HG03342 (cell line): Measurements from ENCODE around the gene NARF.

Source experiments
- ATAC-seq: cut with Tn5 transposase; IDR thresholded peaks from one replicate; pipeline ENCODE4 v1.9.1; 2021; ENCODE audit warnings: mild to moderate bottlenecking, moderate library complexity; ENCODE audit not compliant: unreplicated experiment

The NARF gene

DNA sequence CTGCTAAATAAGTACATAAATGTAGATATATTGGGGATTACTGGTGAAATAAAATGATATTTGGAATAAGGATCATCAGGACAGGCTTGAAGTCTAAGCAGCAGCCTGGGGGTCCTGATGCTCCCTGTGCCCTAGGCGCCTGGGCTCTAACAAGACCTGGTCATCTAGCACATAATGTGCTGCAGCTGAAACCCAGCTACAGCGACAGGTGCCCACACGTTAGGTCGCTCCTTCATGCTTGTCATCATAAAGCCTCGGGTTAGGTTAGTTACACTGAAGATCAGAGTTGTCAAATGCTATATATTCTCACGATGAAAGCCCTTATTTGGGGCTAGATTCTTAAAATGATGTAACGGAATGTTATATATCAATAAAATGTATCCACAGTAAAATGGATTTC is 11.5 kb downstream of the NARF start:
- ATAC-seq: no peak

DNA sequence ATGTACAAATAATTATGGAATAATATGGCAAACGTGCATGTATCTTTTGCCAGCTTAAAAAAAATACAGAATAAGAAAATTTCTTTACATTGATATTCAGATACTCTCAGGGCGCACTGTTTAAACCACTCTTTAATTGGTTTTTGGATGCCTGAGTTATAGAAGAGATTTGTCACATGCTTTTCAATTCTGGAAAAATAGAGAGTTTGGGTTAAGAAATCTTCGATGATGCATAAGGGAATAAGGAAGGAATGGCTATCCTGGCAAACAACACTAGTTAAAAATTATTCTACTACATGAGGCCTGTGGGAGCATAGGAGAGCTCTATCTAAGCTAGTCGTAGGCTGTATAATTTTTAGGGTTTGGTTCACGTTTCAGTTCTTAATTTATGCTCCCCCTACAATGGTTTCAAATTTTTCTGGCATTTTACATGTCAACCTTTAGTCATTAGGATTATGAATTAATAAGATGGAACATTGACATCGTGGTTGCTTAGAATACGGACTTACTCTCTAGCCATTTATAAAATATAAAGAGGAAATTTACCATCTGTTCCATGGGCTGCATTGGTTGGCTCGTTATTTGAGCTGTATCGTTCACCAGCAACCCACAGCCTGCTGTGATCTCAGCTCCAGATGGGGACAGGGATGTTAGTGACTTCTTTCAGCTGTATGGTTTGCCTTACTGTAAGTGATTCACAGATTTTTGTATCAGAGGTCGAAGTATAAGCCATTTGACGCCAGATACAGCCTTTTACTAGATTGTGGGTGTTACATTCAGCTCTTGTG is 15.9 kb downstream of the NARF start:
- ATAC-seq: no peak

GRCh38 chr17:82475458-82475857 is 16.9 kb downstream of the NARF start:
- no peak for ATAC-seq

DNA sequence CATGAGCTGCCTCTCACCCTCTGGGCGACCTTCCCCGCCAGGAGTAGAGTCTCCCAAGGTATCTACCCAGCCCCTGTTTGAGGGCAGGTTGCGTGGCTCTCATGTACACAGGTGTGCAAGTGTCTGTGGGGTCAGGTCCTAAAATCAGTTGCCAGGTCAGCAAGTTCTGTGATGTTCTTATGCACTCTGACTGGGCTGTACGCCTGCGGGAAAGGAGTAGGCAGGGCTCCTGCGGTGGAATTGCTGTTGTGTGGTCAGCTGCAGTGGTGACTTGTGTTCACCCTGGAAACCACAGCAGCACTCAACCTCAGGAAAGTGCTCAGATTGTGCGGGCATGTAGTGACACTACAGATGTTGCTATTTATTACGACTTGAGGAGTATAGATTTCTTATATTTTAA is 19.4 kb downstream of the NARF start:
- ATAC-seq: no peak

DNA sequence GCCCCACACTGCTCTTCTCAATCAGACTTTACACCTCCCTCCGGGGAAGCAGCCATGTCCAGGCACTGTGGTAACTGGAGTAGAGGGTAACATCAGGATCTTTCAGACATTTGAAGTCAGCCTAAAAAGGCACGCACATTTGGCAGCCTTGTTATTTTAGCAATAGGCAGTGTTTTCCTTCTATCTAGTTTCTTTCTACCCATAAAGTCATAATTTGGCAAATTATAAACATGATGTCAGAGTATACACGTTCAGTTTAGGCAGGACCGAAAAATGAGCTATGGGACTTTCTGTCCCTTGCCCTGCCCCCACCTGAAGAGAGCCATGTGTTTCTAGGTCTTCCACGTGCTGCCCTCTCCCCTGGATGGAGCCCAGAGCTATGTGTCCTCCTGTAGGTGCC is 21.1 kb downstream of the NARF start:
- no peak for ATAC-seq

- no peak for ATAC-seq
Observed at GRCh38 chr17:82480318-82480717, 21.8 kb downstream of the NARF start.

DNA sequence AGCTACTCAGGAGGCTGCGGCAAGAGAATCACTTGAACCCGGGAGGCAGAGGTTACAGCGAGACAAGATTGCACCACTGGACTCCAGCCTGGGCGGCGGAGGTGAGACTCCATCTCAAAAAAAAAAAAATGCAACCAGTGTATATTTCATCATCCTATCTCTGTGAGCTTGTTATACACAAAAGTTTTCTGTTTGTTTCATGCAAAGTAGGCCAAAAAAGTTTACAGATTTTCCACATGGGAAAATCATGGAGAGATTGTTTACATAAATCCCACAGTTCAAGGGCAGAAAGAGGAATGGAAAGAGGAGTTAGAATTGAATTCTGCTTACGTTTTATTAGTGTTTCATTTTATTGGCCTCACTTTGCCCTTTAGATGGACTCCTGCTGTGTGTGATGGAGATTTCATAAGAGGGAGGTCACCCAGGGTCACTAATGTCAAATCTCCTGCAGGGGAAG is 24.7 kb downstream of the NARF start:
- no peak for ATAC-seq

DNA sequence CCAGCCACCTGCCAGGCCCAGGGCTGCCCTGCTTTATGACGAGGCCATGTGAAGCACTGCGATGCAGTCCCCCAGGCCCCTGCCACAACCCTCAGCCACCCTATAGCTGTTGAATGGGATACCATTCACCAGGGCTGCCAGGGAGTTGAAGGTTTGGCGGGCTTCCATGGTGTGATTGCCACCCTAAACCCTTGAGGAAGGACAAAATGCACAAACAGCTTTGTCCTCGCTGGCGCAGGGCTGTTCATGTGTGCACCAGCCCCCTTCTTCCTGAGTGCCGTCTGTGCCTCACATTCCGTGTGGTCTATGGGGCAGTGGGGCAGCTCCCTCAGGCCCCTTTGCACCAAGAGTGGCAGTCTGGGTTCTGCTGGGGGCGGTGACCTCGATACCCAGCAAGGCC is 25.3 kb downstream of the NARF start:
- ATAC-seq: no peak

DNA sequence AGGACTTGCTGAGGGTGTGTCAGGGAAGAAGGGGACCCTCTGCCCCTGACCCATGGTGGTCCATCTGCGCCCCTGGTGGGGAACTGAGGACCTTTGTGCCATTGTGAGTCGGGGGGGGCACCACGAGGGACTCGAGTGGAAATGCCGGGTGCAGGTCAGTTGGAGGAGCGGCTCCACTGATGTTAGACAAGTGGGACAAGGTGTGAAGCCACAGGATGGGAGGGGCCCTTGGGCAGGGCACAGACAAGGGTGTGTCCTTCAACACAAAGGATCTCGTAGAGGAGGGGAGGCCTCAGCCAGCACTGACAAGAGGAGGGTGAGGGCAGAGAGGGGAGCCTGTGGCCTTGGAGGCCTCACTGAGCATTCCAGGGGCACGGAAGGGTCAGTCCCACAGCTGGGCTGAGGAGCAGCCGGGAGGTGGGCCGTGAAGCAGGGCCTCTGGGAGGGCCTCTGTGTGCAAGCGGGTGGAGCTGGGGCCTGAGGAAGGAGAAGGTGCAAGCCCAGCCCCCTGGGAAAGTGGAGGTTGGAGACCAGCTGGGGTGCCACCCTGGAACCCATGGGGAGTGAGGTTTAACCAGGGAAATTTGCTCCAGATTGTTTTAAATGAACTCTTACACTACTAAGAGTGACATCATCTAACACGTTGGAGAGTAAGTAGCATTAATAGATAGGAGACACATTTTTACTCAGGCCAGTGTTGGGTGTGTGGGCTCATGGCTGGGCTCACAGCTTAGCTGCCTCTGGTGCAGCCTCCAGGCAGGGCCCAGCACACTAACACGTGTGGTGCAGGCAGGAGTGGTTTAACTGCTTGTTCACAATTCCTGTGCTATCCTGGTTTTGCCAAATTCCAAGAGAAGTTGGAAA is 27.9 kb downstream of the NARF start:
- ATAC-seq: no peak

- no peak for ATAC-seq
Observed at GRCh38 chr17:82487910-82488309, 29.4 kb downstream of the NARF start.

DNA sequence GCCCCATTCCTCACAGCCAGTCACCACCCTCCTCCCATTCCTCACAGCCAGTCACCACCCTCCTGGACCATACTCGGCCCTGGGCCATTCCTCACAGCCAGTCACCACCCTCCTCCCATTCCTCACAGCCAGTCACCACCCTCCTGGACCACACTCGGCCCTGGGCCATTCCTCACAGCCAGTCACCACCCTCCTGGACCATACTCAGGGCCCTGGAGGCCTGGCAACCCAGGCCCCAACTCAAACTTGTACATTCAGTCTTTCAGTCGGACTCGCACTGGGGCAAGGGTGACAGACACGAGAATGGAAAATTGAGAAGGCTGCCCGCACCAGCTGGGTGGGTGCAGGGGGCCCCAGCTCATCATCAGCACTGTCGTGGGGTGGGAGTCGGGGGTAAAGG is 30.6 kb downstream of the NARF start:
- ATAC-seq: no peak

GRCh38 chr17:82489851-82490511 is 31.4 kb downstream of the NARF start:
- ATAC-seq: no peak

DNA sequence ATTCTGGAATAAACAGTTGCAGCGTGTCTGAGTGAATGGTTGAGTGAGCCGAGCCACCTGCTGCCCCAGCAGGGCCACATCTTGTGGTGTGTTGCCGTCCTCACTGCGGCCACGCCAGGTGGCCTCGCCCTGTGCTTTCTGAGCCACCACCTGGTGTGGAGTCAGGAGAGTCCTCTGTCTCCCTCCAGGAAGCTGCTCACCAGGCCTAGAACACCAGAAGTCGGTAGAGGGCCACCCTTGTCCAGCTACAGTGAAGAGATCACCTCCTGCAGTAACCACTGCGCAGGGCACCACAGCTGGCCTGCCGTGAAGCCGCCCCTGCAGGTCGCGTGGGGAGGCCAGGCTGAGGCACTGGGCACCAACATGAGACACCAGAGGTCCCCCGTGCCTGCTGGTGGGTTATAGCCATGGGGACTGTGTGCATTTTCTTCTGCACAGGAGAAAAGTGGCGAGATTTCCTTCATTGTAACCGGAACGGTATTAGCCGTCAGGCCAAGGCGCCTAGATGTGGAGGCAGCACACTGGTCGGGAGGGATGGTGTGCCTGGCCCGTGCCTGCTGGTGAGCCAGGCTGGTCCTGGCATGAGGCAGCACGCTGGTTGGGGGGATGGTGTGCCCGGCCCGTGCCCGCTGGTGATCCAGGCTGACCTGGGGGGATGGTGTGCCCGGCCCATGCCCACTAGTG is 32.1 kb downstream of the NARF start:
- ATAC-seq: no peak

GRCh38 chr17:82491196-82491530 is 32.6 kb downstream of the NARF start:
- no peak for ATAC-seq

DNA sequence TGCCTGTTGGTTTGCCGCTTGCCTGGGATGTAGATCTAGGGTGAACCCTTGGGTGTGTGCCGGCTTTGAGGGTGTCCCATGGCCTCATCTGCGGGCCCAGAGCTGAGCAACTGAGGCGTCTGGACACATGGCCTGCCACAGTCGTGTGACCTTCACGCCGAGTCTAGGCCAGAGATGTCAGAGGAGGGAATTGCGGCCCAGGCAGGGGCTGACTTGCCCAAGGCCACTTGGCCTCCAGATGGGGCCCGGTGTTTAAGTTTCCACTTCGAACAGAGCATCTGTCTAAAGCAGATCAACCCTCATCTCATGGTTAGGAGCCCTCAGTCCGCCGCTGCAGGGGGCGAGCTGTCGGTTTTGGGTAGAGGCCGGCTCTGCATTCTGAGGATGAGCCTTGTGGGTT is 33.0 kb downstream of the NARF start:
- no peak for ATAC-seq

GRCh38 chr17:82492643-82493225 is 34.2 kb downstream of the NARF start:
- no peak for ATAC-seq

GRCh38 chr17:82493226-82493781 is 34.8 kb downstream of the NARF start:
- ATAC-seq: no peak

- ATAC-seq: peak; percentile 46
Observed at GRCh38 chr17:82494236-82495055, 35.9 kb downstream of the NARF start.

DNA sequence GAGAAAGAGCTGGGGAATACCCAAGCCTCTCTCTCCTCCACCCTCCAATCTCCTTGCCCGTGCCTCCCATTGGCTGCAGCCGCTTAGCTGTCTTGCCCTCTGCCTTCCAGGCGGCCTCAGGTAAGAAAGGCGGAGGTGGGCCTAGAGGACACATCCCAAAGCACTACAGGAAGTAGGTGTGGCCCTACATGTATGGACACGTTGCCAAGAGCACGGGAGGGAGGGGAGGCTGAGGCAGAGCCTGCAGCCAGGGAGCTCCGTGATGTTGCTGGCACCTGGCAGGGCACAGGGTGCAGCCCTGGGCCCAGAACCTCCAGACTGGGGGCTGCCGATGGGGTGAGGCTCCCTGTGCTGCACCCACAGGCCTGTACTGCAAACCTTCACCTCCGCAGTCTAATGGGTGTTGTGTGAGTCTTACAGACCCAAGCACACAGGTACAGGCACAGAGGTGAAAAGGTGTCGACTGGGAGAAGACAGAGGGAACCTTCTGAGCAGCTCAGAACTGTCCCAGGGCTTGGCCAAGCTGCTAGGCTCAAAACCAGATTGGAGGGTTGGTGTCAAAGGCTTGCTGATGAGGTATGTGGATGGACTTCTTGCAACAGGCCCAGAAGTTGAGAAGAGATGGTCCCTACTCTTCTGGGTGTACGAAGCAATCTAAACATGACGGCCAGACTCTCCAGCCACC is 37.4 kb downstream of the NARF start:
- ATAC-seq: no peak
